Small intestine (tissue), 7 donors: ENCODE results near the gene POLD2. TPM values are rescaled to one million over a fixed set of nuclear protein-coding genes. Genes with fewer than 3 reads are reported as not detected.

Experiments used
- DNase-seq, 2 donors: peaks; one replicate each; pipeline versions ENCODE4 v3.0.0 to v3.0.0-alpha.2; 2013
- FAIRE-seq: peaks from 2 replicates; lab custom pipeline; 2012; peaks lifted over from hg19 to GRCh38; lab: Jason Lieb, UNC
- H3K27ac ChIP-seq, 3 donors: one replicate each; pipeline ENCODE4 v1.5.1; 2013; ENCODE audit warnings: low read length in 2 of 3, mild to moderate bottlenecking in 2 of 3, control low read depth in 1 of 3, inconsistent platforms in 1 of 3, low read depth in 1 of 3, moderate library complexity in 1 of 3
- H3K27me3 ChIP-seq, 3 donors: one replicate each; pipeline ENCODE4 v1.6.1; 2013; ENCODE audit warnings: low read length in 3 of 3, inconsistent platforms in 1 of 3; ENCODE audit not compliant: control insufficient read depth in 3 of 3, insufficient read depth in 3 of 3
- H3K36me3 ChIP-seq, 3 donors: one replicate each; pipeline ENCODE4 v1.6.1; 2013; ENCODE audit warnings: low read length in 3 of 3, inconsistent platforms in 1 of 3, low read depth in 1 of 3, mild to moderate bottlenecking in 1 of 3, moderate library complexity in 1 of 3; ENCODE audit not compliant: control insufficient read depth in 3 of 3, insufficient read depth in 2 of 3
- H3K4me1 ChIP-seq, 3 donors: one replicate each; pipeline ENCODE4 v1.6.1; 2013; ENCODE audit warnings: low read length in 2 of 3, inconsistent platforms in 1 of 3, low read depth in 1 of 3, mild to moderate bottlenecking in 1 of 3, moderate library complexity in 1 of 3; ENCODE audit not compliant: control insufficient read depth in 3 of 3, insufficient read depth in 2 of 3
- H3K4me3 ChIP-seq, 3 donors: one replicate each; pipeline ENCODE4 v1.5.1; 2013; ENCODE audit warnings: low read length in 3 of 3, control low read depth in 1 of 3, inconsistent platforms in 1 of 3, low read depth in 1 of 3, mild to moderate bottlenecking in 1 of 3, moderate library complexity in 1 of 3
- H3K9me3 ChIP-seq, 2 donors: one replicate each; pipeline ENCODE4 v1.6.1; 2013; ENCODE audit warnings: low read depth in 1 of 2, low read length in 1 of 2; ENCODE audit not compliant: control insufficient read depth in 2 of 2, insufficient read depth in 1 of 2
- whole genome bisulfite sequencing, 3 donors: extraction: QIAGEN DNeasy Blood & Tissue Kit; methylation state at CpG; one replicate each; pipeline ENCODE4 v1.1.7; 2013; 5-methylcytosine and 5-hydroxymethylcytosine counted together
- polyA plus RNA-seq, 4 donors: library from polyadenylated mRNA; stranded (reverse) in 3 of 4; unstranded in 1 of 4; fragments of 200-250 nt in 3 of 4; fragments of 120-200 nt in 1 of 4; gene quantifications; one replicate each; pipeline versions ENCODE4 v1.2.1 to v1.2.3, GENCODE V29; 2013
- donor health status: healthy with polysubstance abuse.
- donor health status: control.
- donor health status: control.
- donor health status: Bipolar disorder and iron deficiency.
- donor health status: healthy.

Gene POLD2
- polyA plus RNA-seq, 4 donors = 13.6 to 82.4 (median 42.4) TPM

DNA sequence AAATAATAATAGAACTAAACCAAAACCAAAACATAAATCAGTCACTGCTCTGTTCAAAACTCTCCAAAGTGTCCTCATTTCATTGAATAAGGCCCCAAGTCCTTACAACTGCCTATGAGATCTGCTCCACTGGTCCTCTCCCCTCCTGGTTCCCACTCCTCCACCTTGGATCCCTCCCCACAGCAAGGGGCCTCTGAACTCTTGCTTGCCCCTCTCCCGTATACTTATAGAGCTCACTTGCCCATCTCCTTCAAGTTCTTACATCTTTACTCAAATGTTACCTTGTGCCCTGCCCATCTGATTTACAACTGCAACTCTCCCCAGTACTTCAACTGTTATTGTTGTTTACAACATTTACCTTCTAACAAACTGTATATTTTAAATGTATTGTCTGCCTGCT is 819 bp downstream of the POLD2 start:
- Histone ChIP-seq H3K4me3 (peak overlapping the region in 2 of 3 donors; percentile 16 to 62), H3K27ac (peak overlapping the region in 1 of 3 donors; percentile 48), H3K36me3 (peaks cover 0 to 37% (median 0%) of the 10 kb centered on the region in 3 donors), H3K9me3 (peaks cover 0 to 5% of the 10 kb centered on the region in 2 donors), H3K27me3 (no peaks in the 10 kb centered on the region), H3K4me1 (peaks cover 0 to 12% (median 5%) of the 10 kb centered on the region in 3 donors)
- WGBS, 3 donors = 31 to 37% (median 31%) methylated on average over 1 of the region's 1 CpG
- DNase-seq (no peak), FAIRE-seq (no peak)

DNA sequence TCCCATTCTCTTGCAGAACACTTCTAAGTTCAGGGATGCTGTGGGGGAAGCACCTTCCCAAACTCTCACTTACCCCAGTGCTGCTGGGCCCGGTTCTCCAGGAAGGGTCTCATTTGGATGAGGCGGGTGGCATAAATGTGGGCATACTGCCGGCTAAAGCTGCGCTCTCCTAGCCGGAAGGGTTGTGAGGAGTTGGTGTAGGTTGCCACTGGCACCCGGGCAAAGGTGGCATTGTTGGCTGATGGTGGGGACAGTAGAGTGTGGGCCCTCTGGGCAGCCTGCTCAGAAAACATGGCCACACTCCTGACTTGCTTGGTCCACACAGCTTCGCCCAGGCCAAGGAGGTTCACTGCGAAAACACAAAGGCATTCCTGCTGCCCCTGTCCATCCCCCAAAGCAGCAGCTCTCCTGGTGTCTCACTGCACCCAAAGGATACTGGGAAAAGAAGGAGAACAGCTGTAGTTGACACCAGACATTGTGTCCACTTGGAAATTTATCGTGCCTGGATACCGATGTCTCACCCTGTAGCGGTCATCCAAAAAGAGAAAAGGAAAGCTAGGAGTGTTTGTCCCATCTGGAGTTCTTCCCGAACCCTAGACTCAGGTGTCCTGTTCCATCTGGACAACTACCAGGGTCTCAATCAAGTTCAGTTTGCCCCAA is 1.5 kb downstream of the POLD2 start:
- Histone ChIP-seq H3K27me3 (no peaks in the 10 kb centered on the region), H3K4me3 (no peak overlapping the region), H3K27ac (no peak overlapping the region), H3K4me1 (peaks cover 0 to 12% (median 5%) of the 10 kb centered on the region in 3 donors), H3K9me3 (peaks cover 0 to under 1% of the 10 kb centered on the region in 2 donors), H3K36me3 (peaks cover 0 to 44% (median 0%) of the 10 kb centered on the region in 3 donors)
- DNase-seq (no peak), FAIRE-seq (no peak)
- 93 to 97% (median 94%) methylated on average over 12 of the region's 12 CpGs for WGBS, 3 donors

GRCh38 chr7:44120395-44120794 is 3.0 kb downstream of the POLD2 start:
- no peaks in the 10 kb centered on the region for H3K9me3 ChIP-seq
- WGBS, 3 donors = 89 to 93% (median 91%) methylated on average over 6 of the region's 6 CpGs
- FAIRE-seq (no peak), DNase-seq (no peak)
- no peak overlapping the region for H3K4me3 ChIP-seq
- peaks cover 0 to 59% (median 0%) of the 10 kb centered on the region in 3 donors for H3K36me3 ChIP-seq
- H3K27ac ChIP-seq = no peak overlapping the region
- no peaks in the 10 kb centered on the region for H3K27me3 ChIP-seq
- H3K4me1 ChIP-seq = peaks cover 0 to 12% (median 5%) of the 10 kb centered on the region in 3 donors

- Histone ChIP-seq H3K4me1 (peaks cover 0 to 12% (median 5%) of the 10 kb centered on the region in 3 donors), H3K36me3 (peaks cover 0 to 64% (median 0%) of the 10 kb centered on the region in 3 donors), H3K9me3 (no peaks in the 10 kb centered on the region), H3K4me3 (no peak overlapping the region), H3K27me3 (no peaks in the 10 kb centered on the region), H3K27ac (no peak overlapping the region)
- FAIRE-seq (no peak), DNase-seq (no peak)
- 90 to 94% (median 93%) methylated on average over 8 of the region's 8 CpGs for WGBS, 3 donors
Observed at GRCh38 chr7:44119829-44120380, 3.4 kb downstream of the POLD2 start.

DNA sequence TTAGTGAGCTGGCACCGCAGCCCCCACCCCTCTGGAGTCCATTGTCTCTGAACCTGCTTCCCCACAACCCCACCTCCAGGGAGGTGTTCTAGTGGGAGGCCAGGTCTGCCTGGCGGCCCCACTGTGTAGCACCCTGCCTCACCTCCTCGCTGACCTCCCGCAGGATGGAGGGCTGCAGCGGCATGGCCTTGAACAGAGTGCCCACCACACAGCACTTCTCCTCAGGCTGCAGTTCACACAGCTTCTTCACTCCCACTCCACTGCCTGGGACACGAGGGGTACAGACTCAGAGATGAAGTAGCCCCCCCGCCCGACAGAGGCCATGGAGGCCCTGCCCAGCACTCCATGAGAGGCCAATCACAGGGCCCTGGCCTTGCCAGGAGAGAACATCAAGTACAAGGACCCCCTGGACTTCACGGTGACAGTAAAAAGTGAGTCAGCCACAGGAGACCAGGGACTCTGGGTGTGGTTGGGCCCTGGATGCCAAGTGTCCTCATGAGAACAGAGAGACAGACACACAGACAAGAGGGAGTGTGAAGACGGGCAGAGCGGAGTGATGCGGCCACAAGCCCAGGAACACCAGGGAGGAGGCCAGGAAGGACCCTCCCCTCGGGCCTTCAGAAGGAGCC is 5.4 kb downstream of the POLD2 start:
- FAIRE-seq (no peak), DNase-seq (no peak)
- Histone ChIP-seq H3K27me3 (peaks cover 0 to 2% (median 0%) of the 10 kb centered on the region in 3 donors), H3K36me3 (peaks cover 0 to 78% (median 0%) of the 10 kb centered on the region in 3 donors), H3K4me1 (peaks cover 0 to 12% (median 5%) of the 10 kb centered on the region in 3 donors), H3K27ac (no peak overlapping the region), H3K4me3 (no peak overlapping the region), H3K9me3 (no peaks in the 10 kb centered on the region)
- 91 to 96% (median 93%) methylated on average over 13 of the region's 13 CpGs for WGBS, 3 donors

- no peaks in the 10 kb centered on the region for H3K9me3 ChIP-seq
- H3K27me3 ChIP-seq = peaks cover 0 to 4% (median 0%) of the 10 kb centered on the region in 3 donors
- H3K27ac ChIP-seq = no peak overlapping the region
- peaks cover 0 to 3% (median 0%) of the 10 kb centered on the region in 3 donors for H3K4me1 ChIP-seq
- peaks cover 0 to 84% (median 0%) of the 10 kb centered on the region in 3 donors for H3K36me3 ChIP-seq
- FAIRE-seq (no peak), DNase-seq (no peak)
- WGBS, 3 donors = 87 to 90% (median 88%) methylated on average over 22 to 25 of the region's 25 CpGs
- no peak overlapping the region for H3K4me3 ChIP-seq
Observed at GRCh38 chr7:44116789-44117666, 6.3 kb downstream of the POLD2 start.

DNA sequence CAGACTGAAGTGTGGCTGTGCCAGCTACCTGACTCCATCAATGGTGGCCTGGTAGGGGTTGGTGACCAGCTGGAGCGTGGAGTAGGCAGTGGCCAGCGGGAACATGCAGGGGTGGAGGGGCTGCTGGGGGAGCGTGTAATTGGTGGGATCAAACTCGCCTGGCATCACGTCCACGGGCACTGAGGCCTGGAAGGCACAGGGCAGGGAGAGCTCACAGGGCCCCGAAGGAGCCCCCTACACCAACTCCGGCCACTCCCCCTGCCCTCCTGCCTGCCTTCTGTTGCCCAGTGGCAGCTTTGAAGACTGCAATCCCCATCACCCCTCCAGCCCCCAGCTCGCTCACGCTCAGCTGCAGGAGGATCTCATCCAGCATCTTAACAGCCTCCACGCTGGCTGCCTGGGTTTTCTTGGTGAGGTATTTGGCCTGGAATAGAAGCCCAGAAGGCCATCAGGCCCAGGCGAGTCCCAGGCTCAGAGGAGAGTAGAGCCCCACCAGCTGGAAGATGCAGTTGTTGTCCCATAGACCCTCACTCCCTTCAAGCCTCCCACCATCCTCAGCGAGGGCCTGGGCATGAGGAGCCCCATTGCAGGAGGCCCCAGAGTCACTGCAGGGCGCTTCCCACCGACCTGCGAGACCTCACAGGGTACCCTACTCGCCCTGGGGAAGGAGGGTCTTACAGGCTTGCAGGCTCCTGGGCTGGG is 7.1 kb downstream of the POLD2 start:
- Histone ChIP-seq H3K36me3 (peaks cover 0 to 81% (median 0%) of the 10 kb centered on the region in 3 donors), H3K4me3 (no peak overlapping the region), H3K4me1 (peaks cover 0 to 3% (median 0%) of the 10 kb centered on the region in 3 donors), H3K27ac (no peak overlapping the region), H3K9me3 (no peaks in the 10 kb centered on the region), H3K27me3 (peaks cover 0 to 9% (median 0%) of the 10 kb centered on the region in 3 donors)
- WGBS, 3 donors = 89 to 94% (median 92%) methylated on average over 17 of the region's 17 CpGs
- no peak for DNase-seq
- FAIRE-seq = no peak
